ENCODE measurements around the gene KAT6B. TPM values are rescaled to one million over a fixed set of nuclear protein-coding genes. Genes with fewer than 3 reads are reported as not detected.
A peak's percentile ranks its signal among the peaks of the same experiment; 100 is the strongest.

Gene KAT6B
- polyA plus RNA-seq, 10 donors, result 13.5 to 22.3 (median 19.3) TPM

DNA sequence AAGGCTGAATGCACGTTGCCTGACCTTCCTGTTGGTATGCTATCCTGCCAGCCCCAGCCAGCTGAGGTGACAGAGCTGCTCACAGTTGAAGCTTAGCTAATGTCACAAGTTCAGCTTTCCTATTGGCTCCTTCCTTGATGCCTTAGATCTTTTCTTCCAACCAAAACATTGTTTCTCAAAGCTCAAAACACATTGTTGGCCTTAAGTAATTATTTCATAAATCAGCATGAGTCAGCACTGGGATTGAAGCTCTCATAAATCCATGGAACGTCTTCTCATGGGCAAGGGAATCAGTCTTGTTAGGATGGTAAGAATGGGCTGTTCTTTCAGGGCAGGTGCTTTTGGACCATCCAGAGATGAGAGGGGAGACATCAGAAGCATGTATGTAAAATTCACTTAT is 157.0 kb downstream of the KAT6B start:
- DNase-seq, result no peak

- peak in 1 of 3 donors; percentile 35 for DNase-seq
These were observed 161.1 kb downstream of the KAT6B start for GRCh38 chr10:74987339-74988053.

GRCh38 chr10:74988054-74988775 is 161.8 kb downstream of the KAT6B start:
- no peak for DNase-seq

DNA sequence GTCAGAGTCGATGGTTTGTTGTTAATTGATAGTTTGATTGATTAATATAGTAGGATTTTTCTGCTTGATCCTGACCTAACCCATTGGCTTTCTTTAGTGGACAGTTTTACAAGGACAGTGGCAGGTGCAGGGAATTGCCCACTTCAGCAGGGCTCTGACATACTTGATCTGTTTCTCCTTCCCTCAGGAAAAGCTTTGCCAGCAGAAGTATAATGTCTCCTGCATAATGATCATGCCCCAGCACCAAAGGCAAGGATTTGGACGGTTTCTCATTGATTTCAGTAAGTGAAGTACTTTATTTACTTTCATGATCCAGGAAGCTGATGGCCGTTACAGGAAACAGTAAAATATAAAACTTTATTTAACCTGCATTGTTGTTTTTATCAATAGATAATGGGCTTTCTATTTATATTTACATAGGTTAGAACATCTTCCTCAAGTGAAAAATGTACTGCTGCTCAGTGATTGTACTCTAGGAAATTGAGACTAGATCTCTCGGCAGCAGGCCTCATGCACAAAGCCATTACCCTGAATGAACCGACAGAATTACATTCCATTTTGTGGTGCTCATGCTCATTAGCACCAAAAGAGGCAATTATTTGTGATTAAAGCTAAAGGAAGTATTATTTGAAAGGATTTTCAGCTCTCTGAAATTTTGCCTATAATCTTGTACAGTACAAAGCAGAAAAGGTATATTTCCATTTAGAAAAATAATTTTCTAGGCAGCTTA is 162.6 kb downstream of the KAT6B start:
- no peak for DNase-seq

- DNase-seq, result no peak
These were observed 165.0 kb downstream of the KAT6B start for GRCh38 chr10:74991435-74991834.

DNA sequence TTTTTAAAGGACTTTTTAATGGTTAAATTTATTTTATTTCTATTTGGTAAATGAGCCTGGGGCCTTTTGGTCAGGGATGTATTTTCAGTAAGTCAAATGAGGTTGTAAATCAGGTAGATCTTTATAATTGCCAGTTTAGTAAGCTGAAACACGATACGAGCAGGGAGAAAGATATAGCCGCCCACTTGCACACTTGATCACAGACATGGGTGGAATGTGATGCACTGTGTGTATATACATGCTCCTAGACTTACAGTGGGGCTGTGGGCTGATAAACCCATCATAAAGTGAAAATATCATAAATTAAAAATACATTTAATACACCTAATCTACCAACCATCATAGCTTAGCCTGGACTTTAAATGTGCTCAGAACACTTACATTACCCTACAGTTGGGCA is 165.7 kb downstream of the KAT6B start:
- DNase-seq, result no peak

GRCh38 chr10:74993649-74994048 is 167.2 kb downstream of the KAT6B start:
- DNase-seq, result no peak

DNA sequence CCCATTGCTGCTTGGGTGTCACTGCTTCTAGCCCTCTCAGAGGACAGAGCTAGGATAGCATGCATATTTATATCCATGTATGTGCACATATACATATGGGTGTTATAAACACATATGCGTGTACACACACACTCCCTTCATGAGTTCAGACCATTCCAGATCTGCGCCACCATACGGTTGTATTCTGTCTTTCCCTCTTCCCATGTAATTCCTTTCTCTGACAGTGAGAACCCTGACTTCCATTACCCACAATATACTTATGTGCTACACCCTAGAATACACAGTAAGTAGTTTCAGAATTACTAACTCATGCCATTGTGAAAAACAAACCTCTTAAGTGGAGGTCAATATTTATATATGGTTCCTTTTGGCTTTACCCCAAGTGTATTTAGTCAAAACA is 168.5 kb downstream of the KAT6B start:
- DNase-seq, result no peak

DNA sequence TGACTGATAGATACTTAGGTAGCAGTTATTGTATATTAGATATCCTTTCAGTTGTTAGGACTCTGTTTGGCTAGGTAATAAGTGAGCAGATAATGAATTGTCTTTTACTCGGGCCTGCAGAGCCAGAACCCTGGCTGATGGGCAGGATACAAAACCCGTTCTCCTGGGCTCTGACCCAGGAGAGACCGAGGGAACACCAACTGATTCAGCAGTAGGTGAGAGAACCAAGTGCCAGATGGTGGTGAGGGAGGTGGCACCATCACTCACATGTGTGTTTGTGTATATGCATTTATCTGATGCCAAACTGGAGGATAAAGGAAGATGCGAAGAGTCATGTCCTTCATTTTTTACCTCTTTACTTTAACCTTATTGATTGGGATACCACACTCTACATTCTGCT is 169.4 kb downstream of the KAT6B start:
- no peak for DNase-seq

DNA sequence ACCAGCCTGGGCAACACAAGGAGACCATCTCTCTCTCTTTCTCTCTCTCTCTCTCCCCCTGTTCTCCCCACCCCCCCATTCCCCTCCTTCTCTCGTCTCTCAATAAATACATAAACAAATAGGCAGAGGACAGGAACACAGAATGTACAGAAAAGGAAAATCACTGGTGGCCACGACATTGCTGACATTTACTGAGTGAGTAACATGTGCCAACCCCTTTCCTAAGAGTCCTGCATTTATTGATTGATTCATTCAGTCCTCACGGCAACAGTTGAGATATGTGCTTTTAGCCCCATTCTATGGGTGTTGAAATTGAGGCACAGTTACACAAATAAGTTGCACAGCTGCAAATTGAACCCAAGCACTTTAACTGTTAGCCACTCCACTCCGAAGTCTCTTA is 170.8 kb downstream of the KAT6B start:
- DNase-seq, result no peak

GRCh38 chr10:75000748-75001321 is 174.4 kb downstream of the KAT6B start:
- no peak for DNase-seq

- no peak for DNase-seq
These were observed 175.4 kb downstream of the KAT6B start for GRCh38 chr10:75001715-75002350.

DNA sequence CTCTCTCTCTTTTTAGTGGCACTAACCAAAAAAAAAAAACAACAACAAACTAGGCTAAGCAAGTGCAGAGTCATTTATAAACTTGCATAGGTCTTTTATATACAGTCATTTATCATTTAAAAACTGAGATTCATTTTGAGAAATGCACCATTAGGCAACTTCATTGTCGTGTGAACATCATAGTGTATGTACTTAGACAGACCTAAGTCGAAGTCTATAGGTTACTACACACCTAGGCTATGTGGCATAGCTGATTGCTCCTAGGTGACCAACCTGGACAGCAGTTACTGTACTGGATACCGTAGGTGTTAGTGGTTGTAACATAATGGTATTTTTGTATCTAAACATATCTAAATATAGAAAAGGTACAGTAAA is 175.9 kb downstream of the KAT6B start:
- DNase-seq, result no peak

GRCh38 chr10:75002967-75003594 is 176.7 kb downstream of the KAT6B start:
- DNase-seq, result no peak

GRCh38 chr10:75003891-75004290 is 177.5 kb downstream of the KAT6B start:
- DNase-seq, result no peak

GRCh38 chr10:75007646-75008045 is 181.2 kb downstream of the KAT6B start:
- no peak for DNase-seq

GRCh38 chr10:75008952-75009351 is 182.6 kb downstream of the KAT6B start:
- DNase-seq, result no peak

GRCh38 chr10:75009426-75009825 is 183.0 kb downstream of the KAT6B start:
- DNase-seq, result no peak

DNA sequence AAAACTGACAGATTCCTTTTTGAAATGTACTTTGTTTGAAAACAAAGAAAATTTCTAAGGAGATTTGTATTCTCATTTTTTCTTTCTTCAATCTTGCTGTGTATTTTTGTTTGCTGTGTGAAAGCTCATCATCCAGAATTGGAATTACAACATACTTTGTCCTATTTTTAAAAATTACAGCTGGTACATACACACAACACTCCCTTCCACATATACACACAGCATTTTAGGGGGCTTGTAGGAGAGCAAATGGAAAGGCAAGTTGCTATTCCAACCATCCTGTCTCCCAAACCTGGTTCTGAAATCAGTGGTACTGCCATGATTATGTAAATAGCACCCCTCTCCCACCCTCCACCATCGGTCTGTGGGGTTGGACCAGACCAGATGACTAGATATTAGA is 184.0 kb downstream of the KAT6B start:
- no peak for DNase-seq

GRCh38 chr10:75011221-75011620 is 184.8 kb downstream of the KAT6B start:
- DNase-seq, result no peak

DNA sequence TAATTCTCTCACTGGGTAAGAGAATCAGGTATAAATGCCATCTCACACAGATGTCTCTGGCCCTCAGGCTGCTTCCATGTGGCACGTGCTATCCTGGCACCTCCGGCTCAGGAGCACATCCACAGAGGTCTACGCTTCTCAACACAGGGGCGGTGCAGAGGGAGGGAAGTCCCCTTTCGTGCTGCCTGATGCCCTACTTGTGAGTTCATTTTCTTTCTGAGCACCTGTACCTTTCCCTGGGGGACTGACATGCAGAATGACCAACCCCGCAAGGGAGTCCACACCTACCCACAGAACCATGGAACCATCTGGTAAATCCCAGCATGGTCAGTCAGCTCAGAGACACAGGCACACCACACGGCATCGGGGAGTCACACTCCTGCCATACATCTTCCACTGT is 186.1 kb downstream of the KAT6B start:
- no peak for DNase-seq

DNA sequence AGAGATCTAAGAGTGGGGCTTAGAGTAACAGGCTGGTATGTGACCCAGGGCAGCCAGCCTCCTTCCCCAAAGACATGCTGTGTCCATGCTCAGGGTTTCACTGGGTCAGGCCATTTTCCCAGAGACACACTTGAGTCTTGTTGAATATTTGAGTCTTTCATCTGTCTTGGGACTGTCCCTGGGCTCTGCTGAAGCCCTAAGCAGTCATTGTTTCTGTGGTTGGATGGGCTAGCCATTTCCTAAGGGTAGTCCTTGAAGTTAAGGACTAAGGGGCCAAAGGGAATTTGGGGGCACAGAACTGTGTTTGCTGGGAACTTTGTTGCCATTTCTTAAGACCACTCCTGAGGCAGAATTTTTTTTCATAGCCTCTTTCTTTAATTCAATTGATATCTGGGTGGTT is 186.6 kb downstream of the KAT6B start:
- DNase-seq, result no peak
